Glomerular visceral epithelial cell (primary cell): Measurements from ENCODE around the gene LCLAT1.

Source experiments
- DNase-seq: peaks from one replicate; pipeline ENCODE4 v3.0.0-alpha.2; 2016; ENCODE audit errors: extremely low spot score

LCLAT1 gene

DNA sequence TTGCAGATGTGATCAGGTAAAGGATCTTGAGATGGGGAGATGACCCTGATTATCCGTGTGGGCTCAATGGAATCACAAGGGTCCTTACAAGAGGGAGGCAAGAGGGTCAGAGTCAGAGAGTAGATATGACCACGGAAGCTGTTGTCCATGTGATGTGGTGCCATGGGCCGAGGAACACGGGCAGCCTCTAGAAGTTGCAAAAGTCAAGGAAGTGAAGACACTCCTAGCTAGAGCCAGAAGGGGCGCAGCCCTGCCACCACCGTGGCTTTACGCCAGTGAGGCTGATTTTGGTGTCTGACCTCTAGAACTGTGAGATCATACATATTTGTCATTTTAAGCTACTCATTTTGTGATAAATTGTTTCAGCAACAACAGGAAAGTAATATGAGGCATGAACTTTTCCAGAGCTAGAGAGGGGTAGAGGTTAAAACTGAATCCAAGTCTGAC lies 245.8 kb downstream of the LCLAT1 start:
- DNase-seq, result no peak
